Measurements from ENCODE around the gene RBP3. TPM values are rescaled to one million over a fixed set of nuclear protein-coding genes. Genes with fewer than 3 reads are reported as not detected.

The RBP3 gene
- total and polyA plus RNA-seq, 2 of the 4 experiments (the other 2 are of a cell fraction) = not detected

- DNase-seq = no peak
- Histone ChIP-seq H3K27me3 (ENCODE audit: control insufficient read depth, insufficient read depth, low read length) (peaks cover 5% of the 10 kb centered on the region; the same call in 1 of the 2 replicates), H3K9me3 (ENCODE audit: control insufficient read depth, insufficient read depth, low read length) (no peaks in the 10 kb centered on the region), H4K91ac (ENCODE audit: insufficient read depth, low read depth, low read length) (no peak overlapping the region), H2BK5ac (ENCODE audit: low read depth, low read length, poor library complexity, severe bottlenecking) (no peak overlapping the region), H4K8ac (ENCODE audit: low read depth in 2 of 2, low read length in 2 of 2) (no peak overlapping the region), H4K20me1 (ENCODE audit: insufficient read depth, low read length) (no peaks in the 10 kb centered on the region), H3K36me3 (ENCODE audit: control insufficient read depth, insufficient read depth, low read length) (no peaks in the 10 kb centered on the region), H3K14ac (replicated peaks; ENCODE audit: low read depth, low read length) (no peak overlapping the region), H3K56ac (ENCODE audit: extremely low read depth, insufficient read depth, low read length) (no peak overlapping the region), H3K79me1 (ENCODE audit: low read depth in 1 of 2, low read length in 2 of 2) (no peaks in the 10 kb centered on the region), H3K4ac (ENCODE audit: low read depth, low read length) (no peak overlapping the region), H3K4me1 (ENCODE audit: control insufficient read depth, insufficient read depth, low read length) (no peaks in the 10 kb centered on the region), H3K9ac (ENCODE audit: low read depth, low read length) (no peak overlapping the region), H2AK9ac (replicated peaks; ENCODE audit: low read depth, low read length, poor library complexity) (no peak overlapping the region), H2BK120ac (ENCODE audit: low read depth, low read length) (no peak overlapping the region), H2AFZ (replicated peaks; ENCODE audit: low read length, poor library complexity) (no peak overlapping the region), H3K27ac (ENCODE audit: insufficient read depth, low read length) (no peak overlapping the region), H3K4me2 (ENCODE audit: low read depth, low read length) (no peak overlapping the region), H2AK5ac (ENCODE audit: low read depth, low read length) (no peak overlapping the region), H3K23ac (ENCODE audit: low read depth, low read length) (no peak overlapping the region), H3K9me1 (ENCODE audit: insufficient read depth, low read length) (no peaks in the 10 kb centered on the region), H2BK15ac (ENCODE audit: low read depth, low read length) (no peak overlapping the region), H3K4me3 (ENCODE audit: insufficient read depth, low read depth, low read length) (no peak overlapping the region), H2BK20ac (ENCODE audit: low read depth, low read length) (no peak overlapping the region), H4K5ac (ENCODE audit: low read depth, low read length) (no peak overlapping the region), H3K18ac (ENCODE audit: low read depth, low read length) (no peak overlapping the region)
- in situ Hi-C loops (cut with MboI; ENCODE audit: low sequenced_read_pairs) = no loop called here
- ChIA-PET CTCF (interaction anchor here (0.9 kb wide), 1 partner anchor 26 kb away, joined by 3 read pairs; no protein-coding TSS in a partner anchor), POLR2A (ENCODE audit: unreplicated experiment) (no interaction called here)
- no TSS peak for BruUV-seq (replicated peaks)
- no peak for ATAC-seq (ENCODE audit: low read depth)
- intact Hi-C loops (cut with micrococcal nuclease) = loop anchor here (10.0 kb wide), 1 partner anchor 320 kb away; no protein-coding TSS in a partner anchor
- TF ChIP-seq POLR2A (IDR thresholded peaks at IDR 0.05; ENCODE audit: low read depth, low read length) = no peak
- no peak for TF ChIP-seq BHLHE40 (IDR thresholded peaks at IDR 0.05; ENCODE audit: low read depth, low read length)
- TF ChIP-seq CEBPB (IDR thresholded peaks at IDR 0.05; ENCODE audit: low read depth, low read length) = no peak
- TF ChIP-seq FOS (IDR thresholded peaks at IDR 0.05; ENCODE audit: low read depth, low read length) = no peak
- TF ChIP-seq CTCF (conservative IDR thresholded peaks at IDR 0.05; ENCODE audit: low read depth, low read length) = no peak
- no peak for TF ChIP-seq RAD21 (IDR thresholded peaks at IDR 0.05; ENCODE audit: low read length)
- TF ChIP-seq MAFK (IDR thresholded peaks at IDR 0.05; ENCODE audit: low read depth, low read length) = no peak
- no peak for TF ChIP-seq CHD1 (IDR thresholded peaks at IDR 0.05; ENCODE audit: low read depth, low read length)
- TF ChIP-seq ELK1 (IDR thresholded peaks at IDR 0.05; ENCODE audit: borderline replicate concordance, low read depth, low read length) = no peak
- TF ChIP-seq SMC3 (IDR thresholded peaks at IDR 0.05; ENCODE audit: low read depth, low read length) = no peak
- no peak for TF ChIP-seq RFX5 (IDR thresholded peaks at IDR 0.05; ENCODE audit: low read depth, low read length)
- no peak for TF ChIP-seq MXI1 (IDR thresholded peaks at IDR 0.05; ENCODE audit: borderline replicate concordance, low read depth, low read length)
- TF ChIP-seq RCOR1 (IDR thresholded peaks at IDR 0.05; ENCODE audit: insufficient replicate concordance, low read length) = no peak
- TF ChIP-seq NFE2L2 (IDR thresholded peaks at IDR 0.05; ENCODE audit: low read depth, low read length) = no peak
- no peak for TF ChIP-seq USF2 (IDR thresholded peaks at IDR 0.05; ENCODE audit: low read depth, low read length)
- no peak for TF ChIP-seq MAZ (IDR thresholded peaks at IDR 0.05; ENCODE audit: borderline replicate concordance, low read depth, low read length)
- 71% methylated on average over 4 of the region's 9 CpGs; no CpG with 5 or more reads in 1 of the 2 experiments for WGBS, 2 experiments (ENCODE audit: extremely low coverage in 2 of 2, insufficient read length in 1 of 2)
- dilution Hi-C loops (cut with HindIII; ENCODE audit: low sequenced_read_pairs, unreplicated experiment) = no loop called here
These were observed 33.7 kb upstream of the RBP3 start for GRCh38 chr10:47314416-47314970.

Data from IMR-90 (cell line).